GM18517 (cell line): ENCODE data around the gene SERP2.
"Not testable (repeated sequence)": the region's sequence is repeated elsewhere in the genome, so short reads cannot be mapped to it uniquely, and the experiment has no call there.

ENCODE experiments used
- ATAC-seq: cut with Tn5 transposase; IDR thresholded peaks from one replicate; pipeline ENCODE4 v1.9.1; 2021; ENCODE audit warnings: mild to moderate bottlenecking, moderate library complexity; ENCODE audit not compliant: unreplicated experiment

SERP2 gene

GRCh38 chr13:44373601-44374347 is at the start of gene SERP2:
TSS of gene SERP2 (plus strand) at chr13:44373824. CDS start at chr13:44374026, 202 bp downstream.
- no peak for ATAC-seq

- no peak for ATAC-seq
These were observed 46.7 kb upstream of the SERP2 start for GRCh38 chr13:44326961-44327360.

GRCh38 chr13:44329041-44329440 is 44.6 kb upstream of the SERP2 start:
- not testable (repeated sequence) for ATAC-seq

GRCh38 chr13:44329909-44330545 is 43.6 kb upstream of the SERP2 start:
- ATAC-seq, result no peak

GRCh38 chr13:44331446-44331845 is 42.2 kb upstream of the SERP2 start:
- no peak for ATAC-seq

- no peak for ATAC-seq
These were observed 41.4 kb upstream of the SERP2 start for GRCh38 chr13:44331912-44332851.

GRCh38 chr13:44333950-44334655 is 39.5 kb upstream of the SERP2 start:
- no peak for ATAC-seq

GRCh38 chr13:44334751-44335150 is 38.9 kb upstream of the SERP2 start:
- ATAC-seq, result no peak

- no peak for ATAC-seq
These were observed 36.7 kb upstream of the SERP2 start for GRCh38 chr13:44336934-44337333.

- no peak for ATAC-seq
These were observed 36.0 kb upstream of the SERP2 start for GRCh38 chr13:44337581-44337980.

- no peak for ATAC-seq
These were observed 33.1 kb upstream of the SERP2 start for GRCh38 chr13:44340508-44340907.

- no peak for ATAC-seq
These were observed 30.9 kb upstream of the SERP2 start for GRCh38 chr13:44342741-44343140.

GRCh38 chr13:44346534-44346933 is 27.1 kb upstream of the SERP2 start:
- ATAC-seq, result no peak

- no peak for ATAC-seq
These were observed 26.3 kb upstream of the SERP2 start for GRCh38 chr13:44347301-44347700.

- ATAC-seq, result no peak
These were observed 25.7 kb upstream of the SERP2 start for GRCh38 chr13:44347949-44348348.

GRCh38 chr13:44350775-44351504 is 22.7 kb upstream of the SERP2 start:
- no peak for ATAC-seq

GRCh38 chr13:44351505-44351854 is 22.1 kb upstream of the SERP2 start:
- no peak for ATAC-seq

- no peak for ATAC-seq
These were observed 21.4 kb upstream of the SERP2 start for GRCh38 chr13:44352202-44352601.

- no peak for ATAC-seq
These were observed 21.0 kb upstream of the SERP2 start for GRCh38 chr13:44352671-44353070.

GRCh38 chr13:44354331-44354730 is 19.3 kb upstream of the SERP2 start:
- no peak for ATAC-seq
